Measurements from ENCODE around the gene GNA12.

The GNA12 gene

GRCh38 chr7:2841907-2842306 lies 2.2 kb downstream of the GNA12 start:
- CTCF ChIA-PET = interaction anchor here (1.3 kb wide), 2 partner anchors 9 to 22 kb away, joined by 4 read pairs; no protein-coding TSS in a partner anchor
- POLR2A ChIA-PET = no interaction called here
- TF ChIP-seq CTCF (IDR thresholded peaks at IDR 0.05; ENCODE audit: control extremely low read depth, extremely low read depth, low read depth, missing control alignments) = no peak
- no peak for DNase-seq (ENCODE audit: extremely low spot score)

- POLR2A ChIA-PET = no interaction called here
- CTCF ChIA-PET = interaction anchor here (1.0 to 2.0 kb wide), 5 partner anchors 11 to 128 kb away, joined by 3 to 5 read pairs (median 3); no protein-coding TSS in a partner anchor
These were observed 3.6 kb downstream of the GNA12 start for GRCh38 chr7:2840458-2840857.

GRCh38 chr7:2838873-2839578 lies 5.1 kb downstream of the GNA12 start:
- ChIA-PET CTCF (interaction anchor here (1.0 to 2.0 kb wide), 2 partner anchors 10 to 23 kb away, joined by 3 to 5 read pairs; no protein-coding TSS in a partner anchor), POLR2A (no interaction called here)
- no peak for TF ChIP-seq CTCF (IDR thresholded peaks at IDR 0.05; ENCODE audit: control extremely low read depth, extremely low read depth, low read depth, missing control alignments)

More at GRCh38 chr7:2840458-2840857, 3.6 kb downstream of the GNA12 start:
- TF ChIP-seq CTCF (IDR thresholded peaks at IDR 0.05; ENCODE audit: control extremely low read depth, extremely low read depth, low read depth, missing control alignments) = no peak
- DNase-seq (ENCODE audit: extremely low spot score) = no peak

GRCh38 chr7:2838451-2838850 lies 5.7 kb downstream of the GNA12 start:
- ChIA-PET POLR2A (no interaction called here), CTCF (interaction anchor here (1.0 kb wide), 1 partner anchor 22 kb away, joined by 3 read pairs; no protein-coding TSS in a partner anchor)
- no peak for DNase-seq (ENCODE audit: extremely low spot score)
- TF ChIP-seq CTCF (IDR thresholded peaks at IDR 0.05; ENCODE audit: control extremely low read depth, extremely low read depth, low read depth, missing control alignments) = no peak

More at GRCh38 chr7:2838873-2839578, 5.1 kb downstream of the GNA12 start:
- DNase-seq (ENCODE audit: extremely low spot score) = peak; percentile 44

GRCh38 chr7:2837496-2837895 lies 6.6 kb downstream of the GNA12 start:
- POLR2A ChIA-PET = no interaction called here
- no peak for TF ChIP-seq CTCF (IDR thresholded peaks at IDR 0.05; ENCODE audit: control extremely low read depth, extremely low read depth, low read depth, missing control alignments)
- no peak for DNase-seq (ENCODE audit: extremely low spot score)
- CTCF ChIA-PET = interaction anchor here (1.0 kb wide), 1 partner anchor 27 kb away, joined by 3 read pairs; no protein-coding TSS in a partner anchor

GRCh38 chr7:2834748-2835441 lies 9.2 kb downstream of the GNA12 start:
- no peak for DNase-seq (ENCODE audit: extremely low spot score)
- POLR2A ChIA-PET = no interaction called here
- CTCF ChIA-PET = interaction anchor here (1.4 kb wide), 1 partner anchor 125 kb away, joined by 3 read pairs; no protein-coding TSS in a partner anchor
- no peak for TF ChIP-seq CTCF (IDR thresholded peaks at IDR 0.05; ENCODE audit: control extremely low read depth, extremely low read depth, low read depth, missing control alignments)

Data from GM10248 (cell line).